ENCODE data around the gene INTU.
"Not testable (repeated sequence)": the region's sequence is repeated elsewhere in the genome, so short reads cannot be mapped to it uniquely, and the experiment has no call there.

INTU gene

DNA sequence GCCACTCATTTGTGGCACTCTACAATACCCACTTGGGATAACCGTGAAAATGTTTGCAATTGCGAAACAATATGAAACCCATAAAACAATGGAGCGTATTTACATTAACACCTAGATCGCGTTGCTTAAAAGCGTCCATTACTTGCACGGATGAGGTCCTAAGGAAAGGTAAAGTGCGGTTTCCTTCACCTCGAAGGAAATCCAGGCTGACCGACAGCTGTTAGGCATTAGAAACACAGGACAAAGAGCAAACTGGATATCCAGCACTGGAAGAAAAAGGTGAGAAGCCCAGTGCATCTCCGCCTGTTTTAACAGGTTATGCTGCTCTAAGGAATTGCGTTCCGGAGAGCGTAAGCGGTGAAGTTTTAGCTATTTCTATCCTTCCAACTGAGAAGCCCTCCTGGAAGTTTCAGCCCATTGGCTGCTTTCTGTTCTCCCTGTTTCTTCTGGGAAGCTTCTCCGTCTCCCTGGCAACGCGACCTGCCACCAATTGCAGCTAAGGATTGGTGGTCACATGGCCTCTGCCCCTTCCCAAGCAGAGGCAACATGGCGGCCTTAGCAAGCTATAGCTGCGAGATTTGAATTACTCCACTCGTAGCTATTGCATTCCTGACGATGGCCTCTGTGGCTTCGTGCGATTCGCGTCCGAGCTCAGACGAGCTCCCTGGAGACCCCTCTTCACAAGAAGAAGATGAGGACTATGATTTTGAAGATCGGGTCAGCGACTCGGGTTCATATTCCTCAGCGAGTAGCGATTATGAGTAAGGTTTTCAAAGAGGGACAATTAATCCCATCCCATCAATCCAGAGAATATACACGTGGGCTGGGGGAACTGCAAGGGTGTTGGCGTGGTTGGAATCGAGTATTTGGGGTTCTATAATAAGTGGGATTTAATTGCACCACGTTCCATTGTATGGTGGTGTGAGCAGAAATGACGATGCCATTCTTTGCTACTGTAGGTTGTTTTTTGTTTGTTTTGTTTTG lies at the start of gene INTU:
Gene INTU, plus strand, starts transcription at position 538 of the 984 bp plus-strand sequence. Its CDS starts 78 bp downstream, at position 616.
- peak in 1 of 2 donors; percentile 19 for DNase-seq (ENCODE audit: low read depth in 2 of 2)

GRCh38 chr4:127586496-127586895 lies 46.3 kb upstream of the INTU start:
- not testable (repeated sequence) for DNase-seq (ENCODE audit: low read depth in 2 of 2)

DNA sequence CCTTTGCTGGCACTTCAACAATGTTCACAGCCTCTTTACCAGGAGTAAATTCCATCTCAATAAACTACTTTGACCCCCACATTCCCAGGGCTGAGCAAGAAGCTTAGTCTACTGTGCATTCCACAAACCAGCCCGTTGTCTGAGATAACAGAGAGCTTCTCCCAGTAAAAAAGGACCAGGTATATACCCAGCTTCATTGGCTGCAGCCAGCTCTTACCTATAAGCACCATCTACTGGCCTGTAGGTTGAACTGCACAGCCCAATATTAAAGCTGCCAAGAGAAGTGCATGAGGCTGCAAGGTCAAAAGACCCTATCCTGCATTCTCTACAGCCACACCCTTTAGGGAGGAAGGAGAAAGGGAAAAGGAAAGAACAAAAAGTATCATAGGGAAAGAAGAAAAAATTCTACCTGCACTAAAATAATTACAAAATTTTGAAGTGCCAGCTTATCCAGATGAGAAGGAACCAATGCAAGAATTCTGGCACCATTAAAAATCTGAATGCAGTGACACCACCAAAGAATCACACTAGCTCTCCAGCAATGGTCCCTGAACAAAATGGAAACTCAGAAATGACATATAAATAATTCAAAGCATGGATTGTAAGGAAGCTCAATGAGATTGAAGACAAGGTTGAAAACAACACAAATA lies 45.7 kb upstream of the INTU start:
- no peak for DNase-seq (ENCODE audit: low read depth in 2 of 2)

GRCh38 chr4:127589153-127589552 lies 43.6 kb upstream of the INTU start:
- not testable (repeated sequence) for DNase-seq (ENCODE audit: low read depth in 2 of 2)

GRCh38 chr4:127598656-127599055 lies 34.1 kb upstream of the INTU start:
- no peak for DNase-seq (ENCODE audit: low read depth in 2 of 2)

DNA sequence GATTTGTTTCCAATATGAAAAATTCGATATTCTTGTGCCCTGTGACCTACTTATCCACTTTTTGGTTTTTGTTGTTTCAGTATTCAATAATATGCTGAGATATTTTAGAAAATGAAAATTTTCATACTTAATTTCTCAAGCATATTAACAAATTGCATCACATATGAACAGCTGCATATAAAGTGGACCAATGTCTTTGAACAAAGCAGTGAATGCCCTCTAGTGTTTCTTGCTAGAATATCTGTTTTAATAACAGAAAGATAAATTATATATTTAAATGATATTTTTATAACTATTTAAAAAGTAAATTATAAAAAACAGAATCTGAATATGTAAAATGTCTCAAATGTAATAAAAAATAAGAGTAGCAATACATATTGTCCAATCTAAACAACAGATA lies 31.7 kb upstream of the INTU start:
- DNase-seq (ENCODE audit: low read depth in 2 of 2): no peak

GRCh38 chr4:127604949-127605709 lies 27.6 kb upstream of the INTU start:
- no peak for DNase-seq (ENCODE audit: low read depth in 2 of 2)

- DNase-seq (ENCODE audit: low read depth in 2 of 2): no peak
These were observed 25.9 kb upstream of the INTU start for GRCh38 chr4:127606823-127607222.

DNA sequence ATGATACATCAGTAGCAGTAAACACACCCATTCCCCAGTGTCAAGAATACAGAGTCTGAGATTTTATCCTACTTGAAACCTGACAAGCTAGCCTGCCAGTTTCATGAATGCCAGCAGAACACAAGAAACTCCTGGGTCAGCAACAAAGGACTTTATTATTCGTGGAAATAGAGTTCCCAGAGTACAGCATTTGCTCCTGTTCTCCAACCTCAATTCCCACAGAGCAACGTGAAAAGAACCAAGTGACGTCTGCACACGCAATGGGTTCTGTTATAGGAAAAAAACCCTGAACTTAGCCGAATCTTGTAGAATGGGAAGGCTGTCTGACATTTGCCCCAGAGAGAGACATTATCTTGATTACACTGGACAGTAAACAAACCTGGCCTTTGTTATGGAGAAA lies 23.3 kb upstream of the INTU start:
- DNase-seq (ENCODE audit: low read depth in 2 of 2): no peak

DNA sequence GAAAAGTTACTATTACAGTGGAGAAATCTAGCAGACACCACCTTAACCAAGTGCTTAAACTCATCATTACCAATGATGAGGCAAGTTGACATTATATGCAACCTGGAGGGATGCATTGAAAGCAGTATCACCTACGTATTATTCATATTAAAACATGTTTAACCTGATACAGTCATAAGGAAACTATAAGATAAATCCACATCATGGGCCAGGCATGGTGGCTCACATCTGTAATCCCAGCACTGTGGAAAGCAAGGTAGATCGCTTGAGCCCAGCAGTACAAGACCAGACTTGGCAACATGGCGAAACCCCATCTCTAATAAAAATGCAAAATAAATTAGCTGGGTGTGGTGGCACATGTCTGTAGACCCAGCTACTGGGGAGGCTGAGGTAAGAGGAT lies 22.3 kb upstream of the INTU start:
- DNase-seq (ENCODE audit: low read depth in 2 of 2): no peak

- no peak for DNase-seq (ENCODE audit: low read depth in 2 of 2)
These were observed 15.9 kb upstream of the INTU start for GRCh38 chr4:127616898-127617297.

GRCh38 chr4:127618427-127618826 lies 14.3 kb upstream of the INTU start:
- no peak for DNase-seq (ENCODE audit: low read depth in 2 of 2)

- DNase-seq (ENCODE audit: low read depth in 2 of 2): no peak
These were observed 10.2 kb upstream of the INTU start for GRCh38 chr4:127622621-127622920.

DNA sequence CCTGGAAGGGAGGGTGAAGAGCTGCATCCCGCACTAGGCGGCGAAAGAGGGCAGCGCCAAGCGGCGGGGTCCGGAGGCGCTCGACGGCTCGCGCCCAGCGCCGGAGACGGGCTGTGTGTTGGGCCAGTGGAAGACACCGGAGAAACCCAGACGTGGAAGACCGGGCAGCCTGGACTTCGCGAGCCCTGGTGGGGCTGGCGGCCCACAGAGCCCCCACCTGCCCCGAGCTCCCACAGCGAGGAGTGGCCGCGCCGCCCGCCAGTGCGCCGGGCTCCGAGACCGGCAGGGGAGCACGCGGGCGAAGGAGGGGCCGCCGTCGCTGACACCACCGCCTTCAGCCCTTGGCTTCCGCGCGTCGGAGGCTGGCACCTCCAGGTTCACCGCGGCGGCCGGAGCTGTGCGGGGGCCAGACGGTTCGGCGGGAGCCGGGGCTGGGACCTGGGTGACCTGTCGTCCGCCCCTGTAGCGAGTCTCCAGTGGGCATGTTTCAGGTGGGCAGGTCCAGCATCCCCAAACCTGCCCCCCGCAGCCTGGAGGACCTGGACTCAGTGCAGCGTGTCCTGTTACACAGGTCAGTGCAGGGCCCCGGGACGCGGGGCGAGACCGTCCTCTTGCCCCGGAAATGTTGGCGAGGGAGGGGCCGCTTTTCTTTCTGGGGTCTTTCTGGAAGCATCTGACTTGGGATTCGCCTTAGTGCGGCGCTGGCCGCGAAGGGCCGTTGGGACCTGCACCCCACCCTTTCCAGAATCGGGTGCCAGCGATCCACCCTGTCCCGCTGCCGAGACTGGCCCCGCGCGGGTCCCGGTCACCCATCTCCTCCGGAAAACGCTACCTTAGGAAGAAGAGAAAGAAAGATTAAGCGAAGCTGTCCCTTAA lies 9.6 kb upstream of the INTU start:
- DNase-seq (ENCODE audit: low read depth in 2 of 2): no peak

DNA sequence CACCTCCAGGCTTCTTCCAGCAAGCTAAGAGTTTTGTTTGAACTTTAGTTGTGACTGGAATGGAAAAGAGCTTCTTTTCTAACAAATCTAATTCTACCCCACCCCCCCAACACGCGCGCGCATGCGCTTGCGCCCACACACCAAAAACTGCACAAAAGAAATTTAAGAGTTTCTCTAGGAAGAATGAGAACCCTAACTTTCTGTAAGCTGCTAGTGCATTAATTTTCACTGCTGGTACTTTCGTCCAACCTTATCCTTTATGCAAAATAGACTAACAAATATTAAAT lies 9.0 kb upstream of the INTU start:
- no peak for DNase-seq (ENCODE audit: low read depth in 2 of 2)

DNA sequence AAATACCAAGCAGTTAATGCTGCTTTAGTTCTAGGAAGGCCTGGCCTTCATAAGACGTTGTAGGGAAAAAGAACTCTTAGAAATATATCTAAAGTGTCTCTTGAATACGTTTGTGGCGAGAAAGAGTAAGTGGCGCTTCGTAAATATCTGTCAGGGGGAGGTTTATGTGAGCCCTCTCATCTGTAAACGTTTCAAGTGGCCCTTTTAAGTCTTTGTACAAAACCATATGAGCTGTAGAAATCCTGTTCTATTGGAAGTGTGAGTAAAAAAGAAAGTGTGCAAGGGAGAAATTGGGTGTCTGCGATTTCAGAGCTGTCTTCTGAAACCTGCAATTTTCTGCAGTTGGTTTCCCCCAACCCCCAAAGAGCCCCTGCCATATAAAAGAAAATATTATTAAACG lies 8.6 kb upstream of the INTU start:
- no peak for DNase-seq (ENCODE audit: low read depth in 2 of 2)

DNA sequence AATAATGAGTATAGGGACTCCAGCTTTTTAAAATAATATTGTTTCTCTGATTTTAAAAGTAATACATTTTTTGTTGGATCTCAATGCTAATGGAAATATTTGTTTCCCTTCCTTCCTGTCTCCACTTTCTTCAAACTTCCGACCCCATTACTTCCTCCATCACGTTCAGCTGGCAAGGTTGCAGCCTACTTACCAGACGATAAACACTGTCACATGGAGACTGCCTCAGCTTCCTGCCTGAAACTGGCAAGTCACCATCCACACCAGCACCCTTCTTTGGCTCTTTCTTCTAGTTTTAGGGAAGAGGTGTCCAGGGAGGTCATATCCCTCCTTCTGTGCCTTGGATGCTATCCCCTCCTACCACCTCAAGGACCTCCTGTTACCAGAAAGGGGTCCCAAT lies 3.4 kb upstream of the INTU start:
- DNase-seq (ENCODE audit: low read depth in 2 of 2): no peak

DNA sequence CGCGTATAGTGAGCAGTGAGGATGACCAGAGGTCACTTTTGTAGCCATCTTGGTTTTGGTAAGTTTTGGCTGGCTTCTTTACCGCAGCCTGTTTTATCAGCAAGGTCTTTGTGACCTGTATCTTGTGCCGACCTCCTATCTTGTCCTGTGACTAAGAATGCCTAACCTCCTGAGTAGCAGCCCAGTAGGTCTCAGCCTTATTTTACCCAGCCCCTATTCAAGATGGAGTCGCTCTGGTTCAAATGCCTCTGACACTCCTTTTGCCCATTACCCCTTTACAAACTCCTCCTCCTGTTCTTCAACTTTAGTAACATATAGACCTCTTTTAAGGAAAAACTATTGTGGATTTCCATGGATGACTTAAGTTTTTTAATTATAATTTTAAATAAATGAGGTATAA lies 2.6 kb upstream of the INTU start:
- DNase-seq (ENCODE audit: low read depth in 2 of 2): no peak

DNA sequence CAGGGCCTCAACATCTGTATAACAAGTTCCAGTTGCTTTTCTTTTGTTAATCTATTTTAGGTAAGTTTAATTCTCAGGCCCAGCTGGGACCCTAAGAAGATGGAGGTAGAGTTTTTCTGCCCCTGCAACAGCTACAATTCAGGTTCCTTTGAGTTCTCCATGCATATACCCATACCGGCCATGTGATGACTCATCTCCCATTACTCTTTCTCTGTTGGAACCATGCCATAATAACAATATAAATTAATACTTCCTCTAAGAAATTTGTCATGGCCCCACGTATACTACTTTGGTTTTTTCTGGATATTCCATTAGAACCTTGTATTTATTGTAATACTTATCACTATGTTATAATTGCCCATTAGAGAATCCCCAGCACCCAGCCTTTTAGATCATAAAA lies 1.3 kb upstream of the INTU start:
- no peak for DNase-seq (ENCODE audit: low read depth in 2 of 2)

DNA sequence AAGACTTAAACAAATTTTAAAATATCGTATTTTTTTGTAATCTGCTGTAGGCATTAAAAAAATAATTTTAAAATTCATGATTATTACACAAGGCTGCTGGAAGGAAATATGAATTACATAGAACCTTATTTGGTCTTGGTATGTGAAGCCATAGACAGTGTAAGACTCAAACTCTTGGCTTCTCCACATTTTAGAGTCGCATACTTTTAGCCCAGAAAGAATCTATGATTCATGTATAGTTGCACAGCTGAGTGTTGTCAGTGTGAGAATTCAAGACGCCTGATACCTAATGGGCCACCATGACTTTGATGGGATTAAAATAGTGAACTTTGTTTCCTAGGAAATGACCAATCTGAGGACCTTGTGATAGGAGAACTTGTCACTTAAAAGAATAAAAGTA lies 1.4 kb downstream of the INTU start:
- DNase-seq (ENCODE audit: low read depth in 2 of 2): no peak

DNA sequence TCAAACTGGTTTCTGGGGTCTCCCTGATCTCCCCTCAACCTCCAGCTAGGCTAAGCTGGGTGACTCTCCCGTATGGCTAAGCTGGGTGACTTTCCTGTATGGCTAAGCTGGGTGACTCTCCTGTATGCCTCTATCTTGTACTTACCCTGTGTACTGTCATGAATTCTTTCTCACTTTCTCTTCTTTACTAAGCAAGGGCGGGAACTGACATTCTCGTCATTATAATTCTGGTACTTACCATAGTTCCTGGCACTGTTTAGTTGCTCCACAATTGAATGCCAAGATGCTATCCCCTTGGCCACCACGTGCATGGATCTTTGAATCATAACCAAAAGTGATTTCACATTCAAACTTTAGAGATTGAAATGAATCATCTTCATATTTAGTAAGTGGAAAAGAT lies 8.8 kb downstream of the INTU start:
- no peak for DNase-seq (ENCODE audit: low read depth in 2 of 2)

GRCh38 chr4:127642169-127642568 lies 9.4 kb downstream of the INTU start:
- no peak for DNase-seq (ENCODE audit: low read depth in 2 of 2)
